ENCODE data around the gene GNPTAB. TPM values are rescaled to one million over a fixed set of nuclear protein-coding genes. Genes with fewer than 3 reads are reported as not detected.
A peak's percentile ranks its signal among the peaks of the same experiment; 100 is the strongest.
"Not testable (repeated sequence)": the region's sequence is repeated elsewhere in the genome, so short reads cannot be mapped to it uniquely, and the experiment has no call there.

The GNPTAB gene
- total RNA-seq, 1 experiment from 2014 or later = 14.8 TPM

GRCh38 chr12:101866615-101867373 lies 36.0 kb upstream of the GNPTAB start:
- CTCF ChIA-PET = interaction anchor here (0.8 to 1.4 kb wide), 2 partner anchors 27 to 36 kb away, joined by 3 to 4 read pairs; partner anchors contain the start of gene GNPTAB
- POLR2A ChIA-PET = interaction anchor here (0.9 kb wide), 1 partner anchor 21 kb away, joined by 3 read pairs; no protein-coding TSS in a partner anchor
- Mint-ChIP-seq H3K4me1 (ENCODE audit: insufficient read depth, unreplicated experiment) (no peaks in the 10 kb centered on the region), H3K4me3 (ENCODE audit: unreplicated experiment) (no peak overlapping the region), H3K9me3 (ENCODE audit: unreplicated experiment) (no peaks in the 10 kb centered on the region), H3K27me3 (ENCODE audit: insufficient read depth, unreplicated experiment) (no peaks in the 10 kb centered on the region), H3K36me3 (ENCODE audit: insufficient read depth, unreplicated experiment) (no peaks in the 10 kb centered on the region), H3K27ac (ENCODE audit: low read depth, unreplicated experiment) (no peak overlapping the region)
- intact Hi-C loops (cut with micrococcal nuclease) = no loop called here
- TF ChIP-seq, protein P1, sequence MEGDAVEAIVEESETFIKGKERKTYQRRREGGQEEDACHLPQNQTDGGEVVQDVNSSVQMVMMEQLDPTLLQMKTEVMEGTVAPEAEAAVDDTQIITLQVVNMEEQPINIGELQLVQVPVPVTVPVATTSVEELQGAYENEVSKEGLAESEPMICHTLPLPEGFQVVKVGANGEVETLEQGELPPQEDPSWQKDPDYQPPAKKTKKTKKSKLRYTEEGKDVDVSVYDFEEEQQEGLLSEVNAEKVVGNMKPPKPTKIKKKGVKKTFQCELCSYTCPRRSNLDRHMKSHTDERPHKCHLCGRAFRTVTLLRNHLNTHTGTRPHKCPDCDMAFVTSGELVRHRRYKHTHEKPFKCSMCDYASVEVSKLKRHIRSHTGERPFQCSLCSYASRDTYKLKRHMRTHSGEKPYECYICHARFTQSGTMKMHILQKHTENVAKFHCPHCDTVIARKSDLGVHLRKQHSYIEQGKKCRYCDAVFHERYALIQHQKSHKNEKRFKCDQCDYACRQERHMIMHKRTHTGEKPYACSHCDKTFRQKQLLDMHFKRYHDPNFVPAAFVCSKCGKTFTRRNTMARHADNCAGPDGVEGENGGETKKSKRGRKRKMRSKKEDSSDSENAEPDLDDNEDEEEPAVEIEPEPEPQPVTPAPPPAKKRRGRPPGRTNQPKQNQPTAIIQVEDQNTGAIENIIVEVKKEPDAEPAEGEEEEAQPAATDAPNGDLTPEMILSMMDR (IDR thresholded peaks at IDR 0.05; ENCODE audit: unreplicated experiment) = no peak
- DNase-seq (ENCODE audit: unreplicated experiment) = no peak
- BruUV-seq (replicated peaks) = no TSS peak

DNA sequence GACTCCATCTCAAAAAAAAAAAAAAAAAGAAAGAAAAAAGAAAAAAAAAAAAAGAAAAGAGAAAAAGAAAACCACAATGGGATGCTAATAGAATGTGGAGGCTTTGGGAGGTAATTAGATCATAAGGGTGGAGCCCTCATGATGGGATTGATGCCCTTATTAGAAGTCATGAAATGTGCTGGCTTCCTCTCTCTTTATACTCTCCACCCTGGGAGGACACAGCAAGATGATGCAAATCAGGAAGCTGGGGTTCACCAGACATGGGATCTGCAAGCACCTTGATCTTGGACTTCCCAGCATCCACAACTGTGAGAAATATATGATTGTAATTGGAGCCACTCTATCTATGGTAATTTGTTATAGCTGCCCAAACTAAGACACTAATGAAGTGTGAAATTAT lies 33.2 kb upstream of the GNPTAB start:
- intact Hi-C loops (cut with micrococcal nuclease) = no loop called here
- H3K4me1 Mint-ChIP-seq (ENCODE audit: insufficient read depth, unreplicated experiment) = peaks cover 10% of the 10 kb centered on the region
- no peaks in the 10 kb centered on the region for H3K9me3 Mint-ChIP-seq (ENCODE audit: unreplicated experiment)
- no peak overlapping the region for H3K27ac Mint-ChIP-seq (ENCODE audit: low read depth, unreplicated experiment)
- H3K27me3 Mint-ChIP-seq (ENCODE audit: insufficient read depth, unreplicated experiment) = no peaks in the 10 kb centered on the region
- POLR2A ChIA-PET = no interaction called here
- CTCF ChIA-PET = interaction anchor here (0.6 to 1.4 kb wide), 3 partner anchors 9 to 802 kb away, joined by 3 to 4 read pairs (median 3); no protein-coding TSS in a partner anchor
- TF ChIP-seq, protein P1 (IDR thresholded peaks at IDR 0.05; ENCODE audit: unreplicated experiment) = no peak
- no peak for DNase-seq (ENCODE audit: unreplicated experiment)
- BruUV-seq (replicated peaks) = no TSS peak
- no peaks in the 10 kb centered on the region for H3K36me3 Mint-ChIP-seq (ENCODE audit: insufficient read depth, unreplicated experiment)
- H3K4me3 Mint-ChIP-seq (ENCODE audit: unreplicated experiment) = no peak overlapping the region

- intact Hi-C loops (cut with micrococcal nuclease) = no loop called here
- Mint-ChIP-seq H3K27ac (ENCODE audit: low read depth, unreplicated experiment) (no peak overlapping the region), H3K27me3 (ENCODE audit: insufficient read depth, unreplicated experiment) (no peaks in the 10 kb centered on the region), H3K4me3 (ENCODE audit: unreplicated experiment) (no peak overlapping the region), H3K36me3 (ENCODE audit: insufficient read depth, unreplicated experiment) (no peaks in the 10 kb centered on the region), H3K9me3 (ENCODE audit: unreplicated experiment) (no peaks in the 10 kb centered on the region), H3K4me1 (ENCODE audit: insufficient read depth, unreplicated experiment) (peaks cover 10% of the 10 kb centered on the region)
- no TSS peak for BruUV-seq (replicated peaks)
- no peak for DNase-seq (ENCODE audit: unreplicated experiment)
- CTCF ChIA-PET = interaction anchor here (1.0 to 3.8 kb wide), 3 partner anchors 22 to 33 kb away, joined by 4 to 24 read pairs (median 6); partner anchors contain the start of gene GNPTAB
- POLR2A ChIA-PET = interaction anchor here (0.8 to 1.3 kb wide), 3 partner anchors 15 to 34 kb away, joined by 3 to 5 read pairs (median 5); partner anchors contain the start of genes DRAM1 and GNPTAB
- TF ChIP-seq, protein P1 (IDR thresholded peaks at IDR 0.05; ENCODE audit: unreplicated experiment) = no peak
These were observed 31.5 kb upstream of the GNPTAB start for GRCh38 chr12:101862245-101862644.

GRCh38 chr12:101861688-101862087 lies 30.9 kb upstream of the GNPTAB start:
- H3K27ac Mint-ChIP-seq (ENCODE audit: low read depth, unreplicated experiment); H3K36me3 Mint-ChIP-seq (ENCODE audit: insufficient read depth, unreplicated experiment); H3K4me3 Mint-ChIP-seq (ENCODE audit: unreplicated experiment); H3K4me1 Mint-ChIP-seq (ENCODE audit: insufficient read depth, unreplicated experiment); H3K27me3 Mint-ChIP-seq (ENCODE audit: insufficient read depth, unreplicated experiment); intact Hi-C loops (cut with micrococcal nuclease); H3K9me3 Mint-ChIP-seq (ENCODE audit: unreplicated experiment); BruUV-seq (replicated peaks): not testable (repeated sequence)
- POLR2A ChIA-PET = interaction anchor here (0.8 to 1.3 kb wide), 3 partner anchors 16 to 34 kb away, joined by 3 to 5 read pairs (median 5); partner anchors contain the start of genes DRAM1 and GNPTAB
- CTCF ChIA-PET = interaction anchor here (1.0 to 3.8 kb wide), 3 partner anchors 21 to 33 kb away, joined by 4 to 24 read pairs (median 6); partner anchors contain the start of gene GNPTAB
- DNase-seq (ENCODE audit: unreplicated experiment) = peak; percentile 51
